BJ (cell line): ENCODE results near the gene TIMM8B. TPM values are rescaled to one million over a fixed set of nuclear protein-coding genes. Genes with fewer than 3 reads are reported as not detected.

Experiments used
- CTCF ChIA-PET: fragments of 350-600 bp; formaldehyde crosslinking; extraction: SDS; loops from one replicate; lab custom pipeline; 2021; ENCODE audit warnings: antibody characterized with exemption, inconsistent platforms; lab: Yijun Ruan, JAX
- POLR2A ChIA-PET: fragments of 300-600 bp; sonication (Branson Sonifier 250); formaldehyde crosslinking; extraction: SDS; loops from one replicate; lab custom pipeline; 2021; ENCODE audit warnings: antibody characterized with exemption; lab: Charles Lee
- DNase-seq: peaks from one replicate; pipeline ENCODE4 v3.0.0-alpha.2; 2011; ENCODE audit warnings: low read depth
- H3K27me3 ChIP-seq: 2 replicates; pipeline ENCODE4 v1.6.0; 2011; ENCODE audit warnings: low read length; ENCODE audit not compliant: control insufficient read depth, insufficient read depth
- H3K36me3 ChIP-seq: 2 replicates; pipeline ENCODE4 v1.5.1; 2011; ENCODE audit warnings: low read length; ENCODE audit not compliant: control insufficient read depth, insufficient read depth
- H3K4me3 ChIP-seq: 2 replicates; pipeline ENCODE4 v1.5.1; 2011; ENCODE audit warnings: low read depth, mild to moderate bottlenecking, control low read depth, low read length
- CTCF ChIP-seq: IDR thresholded peaks from 2 replicates; pipeline ENCODE4 v1.5.1; 2011; ENCODE audit warnings: low read depth, mild to moderate bottlenecking, control low read depth, inconsistent platforms, low read length, moderate library complexity; ENCODE audit not compliant: insufficient read depth
- polyA plus RNA-seq: library from polyadenylated mRNA; depleted of rRNA; stranded (reverse); fragments of >200 nt; gene quantifications from 2 replicates; pipeline ENCODE4 v1.2.3, GENCODE V29; 2011

Gene TIMM8B
- polyA plus RNA-seq, 1 experiment: 112 TPM

DNA sequence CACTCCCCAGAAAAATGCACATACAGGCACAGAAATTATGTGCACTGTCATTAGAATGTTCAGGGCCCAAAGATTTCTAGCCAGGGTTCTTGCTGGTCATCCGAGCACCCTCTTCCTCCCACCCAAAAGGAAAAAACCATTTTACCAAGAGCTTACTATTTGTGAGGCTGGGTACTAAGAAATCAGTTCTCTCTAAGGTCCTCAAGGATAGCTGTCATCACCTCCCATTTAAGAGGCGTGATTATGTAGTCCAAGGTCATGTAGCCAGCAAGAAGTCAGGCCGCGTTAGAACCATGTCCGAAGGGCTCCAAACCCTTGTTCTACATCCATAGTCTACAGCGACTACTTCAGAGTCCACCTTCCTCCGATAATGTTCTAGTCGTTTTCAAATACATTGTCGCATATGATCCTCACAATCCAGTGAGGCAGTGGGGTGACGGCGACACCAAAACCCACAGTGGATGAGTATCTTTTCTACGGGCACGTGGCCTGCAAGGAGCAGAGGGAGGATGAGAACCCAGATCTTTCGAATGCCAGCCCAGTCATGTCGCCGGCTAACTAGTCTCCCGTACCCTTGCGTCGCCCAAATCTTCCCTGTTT, 634 bp downstream of the TIMM8B start:
- no peak for TF ChIP-seq CTCF
- ChIA-PET CTCF (interaction anchor here (1.0 to 1.4 kb wide), 2 partner anchors 11 to 194 kb away, joined by 4 read pairs; no protein-coding TSS in a partner anchor), POLR2A (interaction anchor here (0.6 kb wide), 1 partner anchor 173 kb away, joined by 3 read pairs; no protein-coding TSS in a partner anchor)
- DNase-seq: no peak
- Histone ChIP-seq H3K36me3 (peaks cover 6% of the 10 kb centered on the region; the same call in 1 of the 2 replicates), H3K27me3 (no peaks in the 10 kb centered on the region), H3K4me3 (peak overlapping the region; percentile 90)

DNA sequence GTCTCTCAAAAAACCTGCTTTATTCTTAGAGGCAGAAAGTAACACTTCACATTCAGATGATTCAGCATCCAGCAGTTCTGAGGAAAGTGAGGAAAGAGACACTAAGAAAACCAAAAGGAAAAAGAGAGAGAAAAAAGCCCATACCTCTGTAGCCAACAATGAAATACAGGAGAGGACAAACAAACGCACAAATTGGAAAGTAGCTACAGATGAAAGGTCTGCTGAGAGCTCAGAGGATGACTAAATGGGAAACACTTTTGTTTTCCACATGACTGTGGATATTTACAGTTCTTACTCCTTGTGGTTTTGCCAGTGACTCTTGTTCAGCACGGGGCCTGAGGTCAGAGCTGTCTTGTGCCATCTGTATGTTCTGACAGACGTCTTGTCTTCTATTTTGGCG, 3.8 kb downstream of the TIMM8B start:
- POLR2A ChIA-PET: no interaction called here

DNA sequence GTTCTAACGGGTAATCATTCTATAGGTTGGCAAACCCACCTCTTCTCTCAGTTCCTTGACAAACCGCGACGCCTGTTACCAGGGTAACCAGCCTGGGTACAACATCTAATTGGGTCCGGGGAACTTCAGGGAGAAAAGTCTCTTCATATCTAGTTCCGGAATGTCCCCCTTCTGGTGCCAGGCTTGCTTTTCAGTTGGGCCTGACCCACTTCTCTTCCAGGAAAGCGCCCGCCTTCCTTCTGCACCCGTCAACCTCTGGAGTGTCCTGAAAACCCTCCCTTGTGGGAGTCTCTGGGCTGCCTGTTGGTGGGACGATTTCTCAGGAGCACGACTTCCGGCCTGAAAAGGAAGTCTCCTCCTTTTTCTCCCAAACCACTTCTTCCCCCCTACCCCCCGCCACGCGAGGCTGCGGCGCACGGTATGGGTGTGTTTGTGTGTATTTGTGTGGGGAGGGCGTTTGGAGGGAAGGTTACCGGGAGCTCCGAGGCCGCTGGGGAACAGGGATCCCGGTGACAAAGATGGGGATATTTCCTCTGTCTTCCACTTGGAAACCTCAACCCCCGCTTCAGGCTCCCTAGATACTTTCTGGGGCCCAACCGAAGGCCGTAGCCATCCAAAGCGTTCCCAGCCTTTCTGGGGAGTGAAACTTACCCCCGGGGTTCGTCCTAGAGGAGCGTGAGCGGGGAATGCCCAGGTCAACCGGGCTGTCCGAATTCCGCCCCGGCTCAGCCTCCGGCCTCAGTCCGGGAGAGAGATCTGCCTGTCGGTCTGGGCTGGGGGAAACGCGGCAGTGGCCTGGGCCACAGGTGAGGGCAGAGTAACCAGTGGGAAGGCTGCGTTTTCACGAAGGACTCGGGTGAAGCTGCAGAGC, 12.4 kb downstream of the TIMM8B start, which contains the start of the genes NKAPD1 and PIH1D2:
NKAPD1 (plus strand) TSS at position 359 of the 871 bp plus-strand sequence. CDS start 1,276 bp downstream, outside the sequence.
PIH1D2 (minus strand) TSS at position 77 of the 871 bp plus-strand sequence. CDS start 843 bp downstream, outside the sequence.
- POLR2A ChIA-PET: no interaction called here
- CTCF ChIA-PET: interaction anchor here (0.6 kb wide), 1 partner anchor 42 kb away, joined by 3 read pairs; no protein-coding TSS in a partner anchor

More for the DNA sequence above, 3.8 kb downstream of the TIMM8B start:
- peaks cover 7% of the 10 kb centered on the region for H3K36me3 ChIP-seq
- H3K27me3 ChIP-seq: no peaks in the 10 kb centered on the region
- DNase-seq: peak; percentile 28
- CTCF ChIA-PET: interaction anchor here (1.8 kb wide), 1 partner anchor 31 kb away, joined by 4 read pairs; no protein-coding TSS in a partner anchor
- no peak for TF ChIP-seq CTCF
- no peak overlapping the region for H3K4me3 ChIP-seq

GRCh38 chr11:112062923-112063322, 23.6 kb downstream of the TIMM8B start:
- no peak overlapping the region for H3K4me3 ChIP-seq
- H3K36me3 ChIP-seq: peaks cover 1% of the 10 kb centered on the region; the same call in 1 of the 2 replicates
- no peaks in the 10 kb centered on the region for H3K27me3 ChIP-seq
- ChIA-PET POLR2A (no interaction called here), CTCF (no interaction called here)
- DNase-seq: no peak
- TF ChIP-seq CTCF: no peak

More for the DNA sequence above, 12.4 kb downstream of the TIMM8B start, which contains the start of the genes NKAPD1 and PIH1D2:
- Histone ChIP-seq H3K4me3 (peak within 1 kb of the TSS; percentile 67), H3K27me3 (no peaks in the 10 kb centered on the region), H3K36me3 (peaks cover 3% of the 10 kb centered on the region)
- peak; percentile 70 for DNase-seq
- TF ChIP-seq CTCF: peak; percentile 15; the same call in 1 of the 2 replicates
